GM18951 (cell line): ENCODE results near the gene SEMA3B.

Source experiments
- POLR2A ChIP-seq: IDR thresholded peaks from 4 replicates; pipeline ENCODE4 v1.6.1; 2011; ENCODE audit warnings: mild to moderate bottlenecking; ENCODE audit not compliant: insufficient read length, insufficient read depth; ENCODE audit errors: extremely low read depth
- in situ Hi-C: fragments of 300-500 bp; cut with MboI; formaldehyde crosslinking; loops from one replicate; pipeline ENCODE4 v1.12.0; 2022; ENCODE audit warnings: low sequenced_read_pairs, mixed read lengths, inconsistent platforms; ENCODE audit not compliant: unreplicated experiment

SEMA3B gene

DNA sequence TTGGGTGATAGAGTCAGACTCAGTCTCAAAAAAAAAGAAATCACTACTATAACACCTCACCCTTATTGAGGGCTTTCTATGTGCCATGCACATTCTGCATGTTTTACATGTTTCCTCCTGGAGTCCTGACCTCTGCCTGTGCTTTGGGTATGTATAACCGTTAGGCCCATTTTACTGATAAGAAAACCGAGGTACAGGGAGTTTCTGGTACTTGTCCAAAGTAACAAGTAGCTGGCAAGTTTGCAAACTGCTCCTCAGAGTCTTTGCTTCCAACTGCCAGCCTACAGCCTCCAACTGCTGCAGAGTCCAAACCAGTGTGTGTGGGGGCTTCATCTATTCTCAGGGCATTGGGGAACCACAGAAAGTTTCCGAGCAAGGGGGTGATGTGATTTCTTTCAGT lies 36.6 kb upstream of the SEMA3B start:
- no peak for TF ChIP-seq POLR2A
- in situ Hi-C loops = no loop called here

DNA sequence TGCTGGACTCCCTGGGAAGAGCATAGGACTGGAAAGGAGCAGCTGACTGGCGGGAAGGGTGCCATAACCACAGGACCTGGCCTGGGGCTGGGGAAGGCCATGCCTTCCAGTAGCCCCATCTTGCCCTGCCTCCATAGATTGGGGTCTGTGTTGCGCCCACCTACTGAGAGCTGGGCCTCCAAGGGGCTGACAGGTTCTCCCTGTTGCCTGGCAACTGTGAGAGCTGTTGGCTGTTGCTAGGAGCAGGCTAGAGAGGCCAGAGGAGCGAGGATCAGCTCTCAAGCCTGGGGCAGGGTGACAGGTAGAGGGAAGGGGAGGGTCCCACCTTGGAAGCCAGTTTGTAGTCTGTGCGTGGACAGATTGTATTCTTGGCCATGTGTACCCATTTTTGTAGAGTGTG lies 35.8 kb upstream of the SEMA3B start:
- TF ChIP-seq POLR2A = no peak
- in situ Hi-C loops = no loop called here

DNA sequence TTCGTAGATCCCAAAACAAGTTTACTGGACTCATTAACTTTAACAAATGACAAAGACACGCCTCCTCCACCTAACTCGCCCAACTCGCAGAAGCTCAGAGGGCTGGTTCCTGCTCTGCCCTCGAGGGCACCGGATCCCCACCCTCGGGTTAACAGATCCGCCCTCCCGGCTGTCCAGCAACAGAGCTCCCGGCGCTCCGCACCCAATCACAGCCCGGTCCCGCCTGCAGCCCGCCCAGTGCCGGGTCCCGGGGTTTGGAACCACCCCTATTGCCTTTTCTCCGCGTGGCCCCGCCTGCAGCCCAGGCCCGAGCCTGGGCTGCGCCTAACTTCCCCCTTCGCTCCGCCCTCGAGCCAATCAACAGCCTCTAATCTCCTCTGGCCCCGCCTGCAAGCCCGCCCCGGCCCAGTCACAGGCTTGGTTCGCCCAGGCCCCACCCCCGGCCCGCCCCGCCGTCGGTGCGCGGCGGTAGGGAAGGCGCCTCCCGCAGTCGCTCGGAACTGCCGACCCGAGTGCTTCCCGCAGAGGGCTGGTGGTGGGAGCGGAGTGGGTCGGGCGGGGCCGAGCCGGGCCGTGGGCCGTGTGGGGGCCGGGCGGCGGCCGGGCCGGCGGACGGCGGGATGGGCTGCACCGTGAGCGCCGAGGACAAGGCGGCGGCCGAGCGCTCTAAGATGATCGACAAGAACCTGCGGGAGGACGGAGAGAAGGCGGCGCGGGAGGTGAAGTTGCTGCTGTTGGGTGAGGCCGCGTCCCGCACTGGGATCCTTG lies 33.0 kb upstream of the SEMA3B start, which contains the start of gene GNAI2:
TSS of gene GNAI2 (plus strand) at position 489 of the 768 bp plus-strand sequence. CDS start at position 621, 132 bp downstream.
- TF ChIP-seq POLR2A = peak; percentile 99
- in situ Hi-C loops = no loop called here

GRCh38 chr3:50236484-50237132 lies 32.3 kb upstream of the SEMA3B start:
- no peak for TF ChIP-seq POLR2A
- in situ Hi-C loops = no loop called here

DNA sequence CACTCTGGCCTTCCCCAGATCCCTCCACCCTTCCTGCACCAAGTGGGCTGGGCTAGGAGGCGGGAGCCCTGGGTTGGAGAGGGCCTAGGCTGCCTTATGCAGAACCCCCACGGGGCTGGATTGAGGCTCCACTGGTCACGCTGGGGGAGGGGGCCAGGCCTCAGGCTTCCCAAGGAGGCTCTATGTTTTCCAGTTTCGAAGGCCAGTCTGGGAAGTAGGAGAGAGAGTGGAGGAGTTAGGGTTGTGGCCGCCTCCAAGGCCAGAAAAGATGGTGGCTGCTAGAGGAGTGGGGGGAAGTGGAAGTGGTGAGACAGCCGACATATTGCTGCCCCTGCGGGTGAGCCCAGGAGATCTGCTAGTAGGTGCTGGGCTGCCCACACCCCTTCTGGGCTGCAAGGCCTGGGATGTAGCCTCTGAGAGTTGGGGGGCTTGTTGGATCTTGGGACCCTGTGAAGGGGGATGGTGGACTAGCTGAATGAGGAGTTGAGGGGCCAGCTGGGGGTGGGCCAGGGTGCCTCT lies 31.8 kb upstream of the SEMA3B start:
- in situ Hi-C loops = no loop called here

DNA sequence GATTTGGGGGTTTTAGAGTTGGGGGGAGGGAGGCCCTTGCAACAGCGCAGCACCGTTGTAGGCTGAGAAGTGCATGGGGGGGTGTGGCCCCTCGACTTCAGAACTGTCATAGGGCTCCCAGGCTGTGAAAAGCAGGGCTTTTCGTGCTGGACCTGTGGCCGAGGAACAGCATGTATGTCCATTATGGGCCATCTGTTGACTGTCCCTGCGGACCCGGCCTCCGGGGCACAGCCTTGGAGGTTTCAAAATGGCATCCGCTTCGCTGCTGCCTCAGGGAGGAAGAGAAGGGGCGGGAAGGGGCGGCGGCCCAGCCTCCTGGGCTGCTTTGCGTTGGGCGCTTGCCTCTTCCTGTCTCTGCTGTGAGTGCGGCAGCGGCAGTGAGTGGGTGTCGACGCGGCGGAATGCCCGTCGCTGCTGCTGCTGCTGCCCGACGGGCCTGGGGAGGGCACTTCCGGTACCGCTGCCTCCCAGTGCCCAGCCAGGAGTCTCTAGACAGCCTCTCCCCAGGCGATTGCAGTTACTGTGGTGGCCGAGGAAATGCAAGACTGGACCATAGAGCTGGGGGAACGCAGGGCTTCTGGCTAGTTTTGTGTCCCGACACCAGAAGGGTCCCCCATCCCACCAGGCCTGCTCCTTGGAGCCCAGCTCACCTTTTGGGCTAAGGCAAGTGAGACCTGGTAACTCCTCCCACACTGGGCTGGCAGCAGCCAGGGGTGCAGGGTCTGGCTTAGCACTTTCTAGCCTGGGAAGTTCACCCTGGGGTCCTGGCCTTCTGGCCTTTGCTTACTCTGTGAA lies 31.0 kb upstream of the SEMA3B start:
- TF ChIP-seq POLR2A = peak; percentile 72
- in situ Hi-C loops = no loop called here

More for the DNA sequence above, 31.8 kb upstream of the SEMA3B start:
- TF ChIP-seq POLR2A = no peak

DNA sequence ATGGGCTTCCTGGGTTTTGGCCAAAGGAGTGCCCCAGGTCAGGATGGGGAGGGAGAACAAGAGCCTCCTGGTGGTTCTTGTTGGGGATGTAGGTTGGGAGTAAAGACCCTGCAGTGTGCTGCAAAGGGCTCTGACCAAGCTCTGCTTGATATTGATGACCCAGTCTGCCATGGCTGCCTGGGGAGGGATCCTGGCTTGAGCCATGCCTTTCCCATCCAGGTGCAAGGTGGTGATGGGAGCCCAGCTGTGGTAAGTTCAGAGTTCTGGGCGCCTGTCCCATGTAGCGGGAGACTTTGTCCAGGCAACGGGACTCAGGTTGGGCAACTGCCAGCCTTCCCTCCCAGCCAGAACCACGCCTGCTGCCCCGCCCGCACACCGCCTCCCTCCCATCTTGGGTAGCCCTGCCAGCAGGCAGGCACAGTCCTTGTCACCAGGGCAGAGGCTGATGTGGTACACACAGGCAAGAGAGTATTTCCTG lies 30.4 kb upstream of the SEMA3B start:
- in situ Hi-C loops = no loop called here

DNA sequence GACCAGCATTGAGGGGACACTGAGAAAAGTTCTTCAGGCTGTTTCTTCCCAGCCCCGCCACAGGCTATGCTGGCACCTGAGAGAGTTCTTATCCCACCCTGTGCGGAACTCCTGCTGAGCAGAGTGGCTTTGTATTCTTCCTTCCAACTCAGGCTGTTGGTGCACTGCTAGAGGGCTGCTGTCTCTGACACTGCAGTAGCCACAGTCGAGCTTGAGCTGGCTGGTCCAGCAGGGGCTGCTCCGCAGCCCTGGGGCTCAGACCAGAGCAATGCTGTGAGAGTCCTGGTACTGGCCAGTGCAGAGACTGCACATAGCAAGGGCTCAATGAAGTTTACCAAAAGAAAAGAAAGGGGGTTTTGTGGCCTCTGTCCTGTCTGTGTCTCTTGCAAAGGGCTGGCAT lies 29.3 kb upstream of the SEMA3B start:
- TF ChIP-seq POLR2A = no peak
- in situ Hi-C loops = no loop called here

More for the DNA sequence above, 30.4 kb upstream of the SEMA3B start:
- TF ChIP-seq POLR2A = no peak

GRCh38 chr3:50241163-50241562 lies 27.8 kb upstream of the SEMA3B start:
- in situ Hi-C loops = no loop called here
- peak; percentile 10 for TF ChIP-seq POLR2A

DNA sequence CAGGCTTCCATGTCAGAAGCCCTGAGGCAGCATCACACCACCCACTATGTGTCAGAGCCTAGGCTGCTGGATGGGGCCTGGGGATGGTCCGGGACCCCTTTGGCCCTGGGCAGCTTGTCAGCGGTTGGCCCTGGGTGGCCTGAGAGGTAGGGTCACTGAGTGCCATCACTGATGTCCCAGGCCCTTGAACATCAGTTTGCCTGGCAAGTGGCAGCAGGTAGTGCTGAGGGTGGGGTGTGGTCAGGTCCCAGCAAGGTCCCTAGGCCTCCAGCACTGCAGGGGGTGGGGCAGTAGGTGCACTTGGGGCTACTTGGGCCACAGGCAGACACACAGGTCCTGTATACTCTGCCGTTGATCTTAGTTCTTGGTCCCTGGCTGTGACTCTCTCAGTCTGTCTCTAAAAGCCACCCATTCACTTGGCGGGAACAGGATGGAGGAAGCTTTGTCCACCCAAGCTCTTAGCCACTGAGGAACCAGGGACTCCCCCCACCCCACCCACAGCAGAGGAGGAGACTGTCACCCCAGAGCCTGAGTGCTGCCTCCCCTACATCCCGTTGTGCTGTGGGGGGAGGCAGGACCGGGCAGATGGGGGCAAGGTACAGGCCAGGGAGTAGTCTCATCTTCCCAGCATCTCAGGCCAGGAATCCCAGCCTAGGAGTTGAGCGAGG lies 27.1 kb upstream of the SEMA3B start:
- in situ Hi-C loops = no loop called here
- no peak for TF ChIP-seq POLR2A

- in situ Hi-C loops = no loop called here
- TF ChIP-seq POLR2A = no peak
These were observed 26.6 kb upstream of the SEMA3B start for GRCh38 chr3:50242381-50242770.

- no peak for TF ChIP-seq POLR2A
- in situ Hi-C loops = no loop called here
These were observed 25.9 kb upstream of the SEMA3B start for GRCh38 chr3:50242851-50243542.
